GM21367 (cell line): ENCODE data around the gene SLC22A12.

ENCODE experiments used
- ATAC-seq: cut with Tn5 transposase; IDR thresholded peaks from one replicate; pipeline ENCODE4 v1.9.1; 2021; ENCODE audit not compliant: unreplicated experiment

The SLC22A12 gene

DNA sequence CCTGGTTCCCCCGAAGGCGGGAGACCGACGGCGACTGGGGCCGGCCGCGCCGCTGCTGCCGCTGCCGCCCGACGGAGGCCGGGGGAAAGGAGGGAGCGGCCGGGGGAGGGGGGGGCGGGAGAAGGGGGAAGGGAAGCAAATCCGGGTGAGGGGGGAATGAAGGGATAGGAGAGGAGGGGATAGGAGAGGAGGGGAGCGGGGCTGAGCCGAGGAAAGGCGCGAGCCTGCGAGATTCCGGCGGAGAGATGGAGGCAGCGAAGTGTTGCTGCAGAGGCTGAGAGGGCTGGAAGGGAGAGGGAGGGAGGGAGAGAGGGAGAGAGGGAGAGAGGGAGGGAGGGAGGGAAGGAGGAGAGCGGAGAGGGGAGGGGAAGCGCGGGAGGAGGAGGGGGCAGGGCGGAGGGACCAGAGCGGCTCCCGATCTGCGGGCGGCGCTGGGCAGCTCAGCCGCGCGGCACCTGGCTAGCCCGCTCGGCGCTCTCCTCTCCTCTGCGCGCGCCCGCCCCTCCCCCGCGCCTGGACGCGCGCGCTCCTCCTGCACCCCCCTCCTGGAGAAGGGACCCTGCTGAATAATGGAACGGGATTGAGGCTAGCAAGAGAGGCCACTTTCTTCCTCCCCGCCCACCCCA lies 52.3 kb downstream of the SLC22A12 start:
- no peak for ATAC-seq

- no peak for ATAC-seq
These were observed 53.1 kb downstream of the SLC22A12 start for GRCh38 chr11:64643920-64644646.

- ATAC-seq: no peak
These were observed 53.7 kb downstream of the SLC22A12 start for GRCh38 chr11:64644647-64645275.

- no peak for ATAC-seq
These were observed 56.2 kb downstream of the SLC22A12 start for GRCh38 chr11:64647019-64647779.

- ATAC-seq: no peak
These were observed 57.5 kb downstream of the SLC22A12 start for GRCh38 chr11:64648551-64648950.

DNA sequence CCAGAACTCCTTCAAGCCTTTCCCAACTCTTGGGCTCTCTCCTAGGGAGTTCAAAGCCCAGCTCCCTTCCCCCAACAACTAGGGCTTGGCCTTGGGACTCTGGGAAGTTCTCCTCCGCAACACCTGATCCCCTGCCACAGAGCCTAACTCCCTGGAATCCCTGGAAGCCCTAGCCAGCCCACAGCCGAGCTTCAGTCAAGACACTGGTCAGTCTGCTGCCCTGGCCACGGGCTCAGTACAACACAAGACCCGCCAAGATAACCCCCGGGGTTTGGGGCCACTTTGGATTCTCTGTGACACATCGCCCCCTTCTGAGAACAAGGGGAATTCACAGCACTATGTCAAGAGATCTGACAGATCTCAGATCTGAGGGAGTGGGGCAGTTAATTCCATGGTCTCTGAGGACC lies 58.3 kb downstream of the SLC22A12 start:
- ATAC-seq: no peak

GRCh38 chr11:64650923-64651523 lies 60.0 kb downstream of the SLC22A12 start:
- no peak for ATAC-seq
